ENCODE data around the gene SHTN1. TPM values are rescaled to one million over a fixed set of nuclear protein-coding genes. Genes with fewer than 3 reads are reported as not detected.

The SHTN1 gene, protein sequence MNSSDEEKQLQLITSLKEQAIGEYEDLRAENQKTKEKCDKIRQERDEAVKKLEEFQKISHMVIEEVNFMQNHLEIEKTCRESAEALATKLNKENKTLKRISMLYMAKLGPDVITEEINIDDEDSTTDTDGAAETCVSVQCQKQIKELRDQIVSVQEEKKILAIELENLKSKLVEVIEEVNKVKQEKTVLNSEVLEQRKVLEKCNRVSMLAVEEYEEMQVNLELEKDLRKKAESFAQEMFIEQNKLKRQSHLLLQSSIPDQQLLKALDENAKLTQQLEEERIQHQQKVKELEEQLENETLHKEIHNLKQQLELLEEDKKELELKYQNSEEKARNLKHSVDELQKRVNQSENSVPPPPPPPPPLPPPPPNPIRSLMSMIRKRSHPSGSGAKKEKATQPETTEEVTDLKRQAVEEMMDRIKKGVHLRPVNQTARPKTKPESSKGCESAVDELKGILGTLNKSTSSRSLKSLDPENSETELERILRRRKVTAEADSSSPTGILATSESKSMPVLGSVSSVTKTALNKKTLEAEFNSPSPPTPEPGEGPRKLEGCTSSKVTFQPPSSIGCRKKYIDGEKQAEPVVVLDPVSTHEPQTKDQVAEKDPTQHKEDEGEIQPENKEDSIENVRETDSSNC
- total RNA-seq = 3.2 and 3.6 TPM in 2 replicates
- 3.4 TPM for polyA plus RNA-seq (2012)

DNA sequence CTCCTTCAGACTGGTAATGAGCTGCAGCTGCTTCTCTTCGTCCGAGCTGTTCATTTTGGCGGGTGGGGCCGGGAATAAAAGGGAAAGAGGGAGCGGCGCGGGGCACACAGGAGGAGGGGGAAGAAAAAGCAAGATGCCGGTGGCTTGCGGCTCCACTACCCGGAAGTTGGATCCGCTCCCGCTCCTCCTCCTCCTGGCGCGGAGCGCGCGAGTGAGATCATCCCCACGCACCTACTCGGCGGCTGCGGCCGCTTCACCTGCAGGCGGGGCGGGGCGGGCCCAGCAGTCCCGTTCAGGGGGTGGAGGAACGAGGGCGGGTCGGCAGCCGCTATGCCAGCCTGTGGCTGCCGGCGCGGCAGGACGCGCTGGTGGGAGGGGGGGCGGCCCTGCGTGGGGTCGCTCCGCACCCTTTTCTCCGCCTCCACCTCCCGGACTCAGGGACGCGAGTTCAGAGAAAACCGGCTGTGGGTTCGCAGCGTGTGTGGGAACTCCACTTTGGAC, at the start of gene SHTN1:
SHTN1 (minus strand) TSS at position 162 of the 501 bp plus-strand sequence; CDS start at position 54, 108 bp downstream.
- DNase-seq (ENCODE audit: low read depth) = peak; percentile 69

GRCh38 chr10:117053482-117053881, 48.5 kb upstream of the SHTN1 start:
- no peak for DNase-seq (ENCODE audit: low read depth)

- no peak for DNase-seq (ENCODE audit: low read depth)
Measured at GRCh38 chr10:117047947-117048346, 43.0 kb upstream of the SHTN1 start.

DNA sequence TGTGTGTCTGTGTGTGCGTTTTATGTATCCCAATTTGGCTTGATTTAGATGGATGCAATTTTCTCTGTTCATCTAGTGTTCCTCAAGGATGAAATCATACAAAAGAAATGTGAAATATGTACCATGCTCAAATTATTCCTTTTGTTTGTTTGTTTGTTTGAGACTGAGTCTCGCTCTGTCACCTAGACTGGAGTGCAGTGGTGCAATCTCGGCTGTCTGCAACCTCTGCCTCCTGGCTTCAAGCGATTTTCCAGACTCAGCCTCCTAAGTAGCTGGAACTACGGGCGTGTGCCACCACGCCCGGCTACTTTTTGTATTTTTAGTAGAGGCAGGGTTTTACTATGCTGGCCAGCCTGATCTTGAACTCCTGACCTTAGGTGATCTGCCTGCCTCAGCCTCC, 11.3 kb upstream of the SHTN1 start:
- DNase-seq (ENCODE audit: low read depth) = no peak

DNA sequence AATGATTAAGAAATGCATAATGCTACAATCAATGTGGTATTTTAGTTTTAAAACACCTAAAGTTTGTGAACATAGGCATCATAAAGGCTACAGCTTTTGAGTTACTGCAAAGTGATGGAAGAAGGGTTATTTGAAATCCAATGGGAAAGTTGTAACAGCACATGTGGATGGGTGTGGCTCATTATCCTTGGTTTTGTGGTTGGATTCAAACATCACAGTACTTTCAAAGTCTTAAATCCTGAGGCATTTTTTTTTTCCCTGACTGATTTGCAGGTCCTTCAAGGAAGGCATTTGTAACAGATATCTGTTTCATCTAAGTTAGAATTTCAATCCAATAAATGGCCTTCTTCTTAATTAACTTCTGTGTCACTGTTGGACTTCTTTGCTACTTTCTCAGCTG, 9.8 kb upstream of the SHTN1 start:
- DNase-seq (ENCODE audit: low read depth) = peak; percentile 15

- DNase-seq (ENCODE audit: low read depth) = peak; percentile 26
Measured at GRCh38 chr10:117007080-117007479, 2.1 kb upstream of the SHTN1 start.

DNA sequence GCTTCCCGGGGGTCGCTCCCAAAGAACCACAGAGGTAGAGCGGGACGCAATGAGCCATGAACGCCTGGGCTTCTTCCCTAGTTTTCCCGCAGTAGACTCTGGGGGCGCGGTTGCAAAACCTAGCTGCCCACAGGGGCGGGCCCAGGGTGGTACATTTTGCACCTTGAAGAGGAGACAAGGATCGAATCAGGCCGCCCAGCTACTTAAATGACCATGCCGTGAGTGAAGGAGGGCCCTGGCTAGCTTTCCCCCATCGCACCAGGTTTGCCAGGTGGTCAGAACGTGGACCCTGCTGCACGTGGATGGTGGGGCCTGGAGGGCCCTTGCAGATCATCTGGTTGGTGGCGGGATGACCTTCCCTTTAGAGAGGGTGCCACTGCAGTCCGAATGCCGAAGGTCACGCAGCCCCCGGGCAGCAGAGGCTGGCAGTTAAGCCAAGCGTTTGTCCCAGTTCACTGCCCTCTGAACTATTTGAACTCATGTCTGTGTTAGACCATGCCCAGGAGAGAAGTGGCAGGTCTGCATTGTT, 604 bp upstream of the SHTN1 start:
- DNase-seq (ENCODE audit: low read depth) = peak; percentile 9

DNA sequence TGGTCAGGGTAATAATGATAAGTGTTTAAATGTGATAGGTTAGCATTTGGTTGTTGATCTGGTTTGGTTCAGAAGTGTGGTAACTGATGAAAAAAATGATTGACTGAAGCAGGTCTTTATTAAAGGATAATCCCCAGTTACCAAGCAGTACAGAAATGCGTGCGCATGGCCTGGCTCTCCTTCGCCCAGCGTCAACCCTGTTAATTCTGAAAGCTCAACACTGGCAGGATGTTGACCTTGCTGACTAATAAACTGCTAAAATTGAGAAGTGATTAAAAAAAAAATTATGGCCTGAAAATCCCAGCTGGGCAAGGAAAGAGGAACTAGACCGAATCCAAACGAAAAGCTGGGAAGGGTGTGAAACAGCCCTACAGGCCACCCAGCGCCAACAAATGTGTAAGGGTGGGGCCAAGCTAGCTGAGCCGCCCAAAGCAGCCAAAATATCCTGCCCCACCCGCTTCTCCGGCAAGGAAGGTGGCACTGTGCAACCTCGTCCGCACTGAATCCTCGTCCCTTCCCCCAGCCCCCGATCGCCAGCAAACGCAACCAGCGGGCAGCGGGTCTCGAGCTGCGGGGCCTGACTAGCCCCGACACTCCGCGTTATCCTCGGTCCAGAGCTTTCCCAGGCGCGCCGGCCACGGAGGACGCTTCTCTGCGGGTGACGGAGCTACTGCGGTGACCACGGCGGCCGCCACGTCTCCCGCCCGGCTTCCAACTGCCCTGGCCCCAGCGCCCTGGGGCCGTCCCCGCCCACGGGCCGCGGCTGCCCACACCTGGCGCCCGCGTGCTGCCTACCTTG, 561 bp downstream of the SHTN1 start:
- peak; percentile 61 for DNase-seq (ENCODE audit: low read depth)

DNA sequence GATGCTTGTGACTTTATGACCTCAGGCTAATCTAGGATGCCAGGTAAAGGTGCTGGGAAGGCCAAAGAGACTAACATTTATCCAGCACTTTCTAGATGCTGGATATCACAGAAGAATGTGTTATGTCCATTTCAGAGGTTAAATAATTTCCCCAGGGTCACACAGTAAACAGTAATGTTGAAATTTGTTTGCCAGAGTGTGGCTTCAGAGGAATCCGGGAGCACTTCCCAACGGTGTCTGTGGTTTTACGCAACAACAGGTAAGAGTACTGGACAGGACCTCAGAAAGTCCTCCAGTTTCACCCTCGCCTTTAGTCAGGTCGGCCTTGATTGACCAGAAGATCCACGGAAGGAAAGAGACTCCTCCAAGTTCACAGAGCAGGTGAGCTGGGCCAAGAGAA, 1.7 kb downstream of the SHTN1 start:
- DNase-seq (ENCODE audit: low read depth) = no peak

- DNase-seq (ENCODE audit: low read depth) = no peak
Measured at GRCh38 chr10:117002206-117002605, 2.8 kb downstream of the SHTN1 start.

GRCh38 chr10:117001144-117001543, 3.8 kb downstream of the SHTN1 start:
- no peak for DNase-seq (ENCODE audit: low read depth)

DNA sequence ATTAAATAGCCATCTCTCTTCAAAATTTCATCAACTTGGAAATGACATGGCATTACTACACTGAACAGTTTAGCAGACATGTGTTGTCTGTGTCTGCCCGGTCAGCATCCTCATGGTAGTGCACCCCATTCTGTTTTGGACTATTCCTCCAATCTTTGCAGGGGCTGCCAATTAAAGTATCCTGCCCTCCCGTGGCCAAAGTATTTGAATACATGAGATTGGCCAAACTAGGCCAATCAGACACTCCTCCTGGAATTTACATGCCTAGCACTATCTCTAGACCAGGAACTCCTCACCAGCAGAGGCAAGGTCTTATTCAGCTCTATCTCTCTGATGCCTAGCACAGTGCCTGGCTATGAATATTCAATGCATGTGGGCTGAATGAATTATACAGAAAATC, 4.4 kb downstream of the SHTN1 start:
- peak; percentile 14 for DNase-seq (ENCODE audit: low read depth)

- DNase-seq (ENCODE audit: low read depth) = peak; percentile 56
Measured at GRCh38 chr10:116998172-116998571, 6.8 kb downstream of the SHTN1 start.

DNA sequence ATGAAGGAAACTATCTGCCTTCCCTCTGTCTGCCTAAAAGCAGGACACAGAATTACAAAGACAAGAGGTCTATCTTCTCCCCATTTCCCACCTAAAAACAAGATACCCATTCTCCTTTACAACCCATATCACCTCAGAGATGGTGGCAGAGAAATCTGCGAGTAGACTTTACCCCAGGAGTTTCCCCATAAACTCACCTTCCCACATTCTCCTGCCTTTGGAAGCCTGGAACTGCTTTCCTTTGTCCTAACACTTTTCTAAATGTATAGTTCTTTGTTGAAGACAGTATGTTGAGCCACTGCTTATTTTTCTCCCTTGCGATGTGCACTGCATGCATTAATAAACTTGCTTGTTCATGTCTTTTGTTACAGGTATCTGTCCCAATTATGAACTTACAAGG, 8.0 kb downstream of the SHTN1 start:
- DNase-seq (ENCODE audit: low read depth) = no peak

- DNase-seq (ENCODE audit: low read depth) = no peak
Measured at GRCh38 chr10:116995648-116996047, 9.3 kb downstream of the SHTN1 start.

- no peak for DNase-seq (ENCODE audit: low read depth)
Measured at GRCh38 chr10:116994113-116994890, 10.7 kb downstream of the SHTN1 start.

- no peak for DNase-seq (ENCODE audit: low read depth)
Measured at GRCh38 chr10:116993610-116994009, 11.4 kb downstream of the SHTN1 start.

GRCh38 chr10:116992183-116992582, 12.8 kb downstream of the SHTN1 start:
- no peak for DNase-seq (ENCODE audit: low read depth)

- DNase-seq (ENCODE audit: low read depth) = no peak
Measured at GRCh38 chr10:116990276-116990800, 14.6 kb downstream of the SHTN1 start.

DNA sequence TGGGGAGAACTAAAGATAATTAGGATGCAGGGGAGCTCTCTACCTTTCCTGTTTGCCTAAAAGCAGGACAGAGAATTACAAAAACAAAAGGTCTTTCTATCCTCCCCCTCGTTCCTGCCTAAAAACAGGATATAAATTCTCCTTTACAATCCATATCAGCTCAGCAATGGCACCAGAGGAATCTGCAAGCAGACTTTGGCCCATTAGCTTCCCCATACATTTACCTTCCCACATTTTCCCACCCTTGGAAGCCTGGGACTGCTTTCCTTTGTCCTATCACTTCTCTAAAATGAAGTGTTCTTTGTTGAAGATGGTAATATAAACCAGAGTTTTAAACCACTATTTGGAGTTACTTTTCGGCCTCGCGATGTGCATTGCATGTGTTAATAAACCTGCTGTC, 15.5 kb downstream of the SHTN1 start:
- no peak for DNase-seq (ENCODE audit: low read depth)
